Transverse colon (tissue), 4 donors: ENCODE results near the gene GP1BA.

Experiments
- CTCF ChIP-seq, 5 experiments: fragments of 200-600 bp in 3 of 5; fragments of 450-650 bp in 2 of 5; sonication (generic) in 3 of 5; IDR thresholded peaks; 1 replicate in 2 of 5; 2 replicates in 3 of 5; pipeline ENCODE4 v1.5.1; 2016 to 2017; ENCODE audit warnings: antibody characterized with exemption in 5 of 5, inconsistent platforms in 3 of 5, mild to moderate bottlenecking in 2 of 5, moderate library complexity in 1 of 5
- EP300 ChIP-seq: sonication (generic); formaldehyde crosslinking; IDR thresholded peaks from one replicate; pipeline ENCODE4 v1.6.1; 2017; ENCODE audit warnings: antibody characterized with exemption, low read depth
- POLR2A ChIP-seq: fragments of 450-650 bp; IDR thresholded peaks from one replicate; pipeline ENCODE4 v1.6.1; 2016; ENCODE audit warnings: antibody characterized with exemption, mild to moderate bottlenecking, moderate library complexity
- POLR2AphosphoS5 ChIP-seq, 3 donors: sonication (generic); formaldehyde crosslinking; IDR thresholded peaks; one replicate each; pipeline ENCODE4 v1.6.1; 2016; ENCODE audit warnings: antibody characterized with exemption in 3 of 3

GRCh38 chr17:4895657-4896331, 36.3 kb upstream of the GP1BA start:
- TF ChIP-seq CTCF (IDR thresholded peaks at IDR 0.05) (no peak), POLR2A (no peak), POLR2AphosphoS5 (IDR thresholded peaks at IDR 0.05) (no peak), EP300 (no peak)
